ENCODE measurements around the gene ATP6V0B.

Gene ATP6V0B

GRCh38 chr1:43999455-43999854 lies 24.7 kb downstream of the ATP6V0B start:
- H3K36me3 ChIP-seq (ENCODE audit: insufficient read depth, low read depth, low read length): peaks cover 28% of the 10 kb centered on the region; the same call in 1 of the 2 replicates
- H3K4me1 ChIP-seq (ENCODE audit: insufficient read depth, low read length): no peaks in the 10 kb centered on the region
- H3K9ac ChIP-seq (ENCODE audit: low read depth, low read length): no peak overlapping the region
- no peaks in the 10 kb centered on the region for H3K27me3 ChIP-seq (ENCODE audit: insufficient read depth, low read length)
- H3K27ac ChIP-seq (ENCODE audit: low read length): no peak overlapping the region
- H3K9me3 ChIP-seq (ENCODE audit: insufficient read depth, low read depth, low read length): no peaks in the 10 kb centered on the region
- H3K4me3 ChIP-seq (ENCODE audit: low read length): no peak overlapping the region

- H3K4me1 ChIP-seq (ENCODE audit: insufficient read depth, low read length): no peaks in the 10 kb centered on the region
- H3K9ac ChIP-seq (ENCODE audit: low read depth, low read length): no peak overlapping the region
- H3K27me3 ChIP-seq (ENCODE audit: insufficient read depth, low read length): no peaks in the 10 kb centered on the region
- H3K36me3 ChIP-seq (ENCODE audit: insufficient read depth, low read depth, low read length): peaks cover 28% of the 10 kb centered on the region; the same call in 1 of the 2 replicates
- H3K27ac ChIP-seq (ENCODE audit: low read length): no peak overlapping the region
- H3K4me3 ChIP-seq (ENCODE audit: low read length): no peak overlapping the region
- H3K9me3 ChIP-seq (ENCODE audit: insufficient read depth, low read depth, low read length): no peaks in the 10 kb centered on the region
Observed at GRCh38 chr1:44000122-44000665, 25.4 kb downstream of the ATP6V0B start.

DNA sequence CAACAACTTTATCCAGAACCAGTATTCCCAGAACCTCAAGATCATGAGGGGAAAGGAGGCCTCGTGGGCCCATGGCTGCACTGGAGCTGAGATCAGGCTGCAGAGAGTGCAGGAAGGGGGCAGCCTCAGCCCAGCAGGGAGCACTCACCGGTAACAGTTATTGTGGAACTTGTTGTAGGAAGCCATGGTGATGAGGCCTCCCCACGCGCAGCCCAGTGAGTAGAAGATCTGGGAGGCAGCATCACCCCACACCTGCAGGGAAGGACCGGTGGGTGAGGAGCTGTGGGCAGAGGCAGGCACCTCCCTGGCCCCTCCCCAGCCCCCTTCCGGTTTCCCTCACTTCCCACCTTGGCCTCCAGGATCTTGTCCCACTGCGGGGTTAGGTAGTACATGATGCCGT lies 27.4 kb downstream of the ATP6V0B start:
- peaks cover 28% of the 10 kb centered on the region; the same call in 1 of the 2 replicates for H3K36me3 ChIP-seq (ENCODE audit: insufficient read depth, low read depth, low read length)
- no peak overlapping the region for H3K4me3 ChIP-seq (ENCODE audit: low read length)
- H3K9ac ChIP-seq (ENCODE audit: low read depth, low read length): no peak overlapping the region
- no peak overlapping the region for H3K27ac ChIP-seq (ENCODE audit: low read length)
- no peaks in the 10 kb centered on the region for H3K4me1 ChIP-seq (ENCODE audit: insufficient read depth, low read length)
- H3K9me3 ChIP-seq (ENCODE audit: insufficient read depth, low read depth, low read length): no peaks in the 10 kb centered on the region
- H3K27me3 ChIP-seq (ENCODE audit: insufficient read depth, low read length): no peaks in the 10 kb centered on the region

GRCh38 chr1:44002606-44003157 lies 27.9 kb downstream of the ATP6V0B start:
- H3K9me3 ChIP-seq (ENCODE audit: insufficient read depth, low read depth, low read length): no peaks in the 10 kb centered on the region
- no peak overlapping the region for H3K27ac ChIP-seq (ENCODE audit: low read length)
- H3K4me3 ChIP-seq (ENCODE audit: low read length): no peak overlapping the region
- H3K27me3 ChIP-seq (ENCODE audit: insufficient read depth, low read length): no peaks in the 10 kb centered on the region
- no peak overlapping the region for H3K9ac ChIP-seq (ENCODE audit: low read depth, low read length)
- no peaks in the 10 kb centered on the region for H3K4me1 ChIP-seq (ENCODE audit: insufficient read depth, low read length)
- peaks cover 28% of the 10 kb centered on the region; the same call in 1 of the 2 replicates for H3K36me3 ChIP-seq (ENCODE audit: insufficient read depth, low read depth, low read length)

DNA sequence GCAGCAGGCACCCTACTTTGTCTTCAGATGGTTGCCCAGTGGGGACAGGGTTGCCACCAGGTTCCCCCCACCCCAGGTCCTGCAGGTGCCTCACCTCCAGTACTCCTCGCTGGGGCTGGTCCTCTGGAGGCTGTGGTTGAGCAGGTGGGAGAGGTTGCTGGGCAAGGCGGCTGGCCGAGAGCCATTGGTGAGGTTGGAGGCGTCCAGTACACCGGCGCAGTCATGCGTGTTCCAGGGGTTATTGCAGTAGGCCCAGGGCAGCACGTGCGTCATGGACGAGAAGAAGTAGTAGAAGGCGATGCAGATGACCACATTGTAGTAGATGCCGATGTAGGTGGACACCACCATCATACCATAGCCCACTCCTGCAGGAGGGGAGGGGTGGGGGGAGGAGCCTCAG lies 33.5 kb downstream of the ATP6V0B start:
- H3K4me1 ChIP-seq (ENCODE audit: insufficient read depth, low read length): peaks cover 6% of the 10 kb centered on the region
- H3K9me3 ChIP-seq (ENCODE audit: insufficient read depth, low read depth, low read length): no peaks in the 10 kb centered on the region
- H3K36me3 ChIP-seq (ENCODE audit: insufficient read depth, low read depth, low read length): peaks cover 6% of the 10 kb centered on the region; the same call in 1 of the 2 replicates
- H3K9ac ChIP-seq (ENCODE audit: low read depth, low read length): no peak overlapping the region
- no peak overlapping the region for H3K27ac ChIP-seq (ENCODE audit: low read length)
- H3K4me3 ChIP-seq (ENCODE audit: low read length): no peak overlapping the region
- H3K27me3 ChIP-seq (ENCODE audit: insufficient read depth, low read length): no peaks in the 10 kb centered on the region

DNA sequence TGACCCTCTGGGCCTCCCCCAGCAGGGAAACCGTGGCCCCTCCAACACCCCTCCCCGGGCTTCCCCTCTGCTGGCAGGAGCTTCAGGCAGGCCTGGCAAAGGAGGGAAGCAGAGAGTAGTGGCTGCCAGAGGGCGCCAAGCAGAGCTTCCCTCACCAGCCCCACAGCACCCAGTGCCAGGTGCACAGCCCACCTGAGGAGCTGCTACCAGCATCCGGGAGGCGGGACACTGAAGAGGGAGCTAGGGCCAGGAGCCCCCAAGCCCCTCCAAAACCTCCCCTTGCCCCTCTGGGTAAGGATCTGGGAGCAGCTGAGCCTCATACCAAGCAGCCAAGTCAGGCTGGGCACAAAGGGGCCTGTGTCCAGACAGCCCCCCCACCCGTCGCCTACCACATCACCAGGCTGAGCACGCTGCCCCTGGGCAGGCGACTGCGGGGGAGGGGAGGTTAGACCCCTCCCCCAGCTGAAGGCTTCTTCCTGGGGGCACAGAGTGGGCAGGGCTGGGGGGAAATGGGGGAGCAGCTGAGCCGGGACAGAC lies 36.2 kb downstream of the ATP6V0B start:
- Histone ChIP-seq H3K4me3 (ENCODE audit: low read length) (no peak overlapping the region), H3K9me3 (ENCODE audit: insufficient read depth, low read depth, low read length) (no peaks in the 10 kb centered on the region), H3K4me1 (ENCODE audit: insufficient read depth, low read length) (peaks cover 6% of the 10 kb centered on the region), H3K9ac (ENCODE audit: low read depth, low read length) (no peak overlapping the region; the same call in 1 of the 2 replicates), H3K27me3 (ENCODE audit: insufficient read depth, low read length) (no peaks in the 10 kb centered on the region), H3K36me3 (ENCODE audit: insufficient read depth, low read depth, low read length) (peaks cover 6% of the 10 kb centered on the region; the same call in 1 of the 2 replicates), H3K27ac (ENCODE audit: low read length) (no peak overlapping the region)

DNA sequence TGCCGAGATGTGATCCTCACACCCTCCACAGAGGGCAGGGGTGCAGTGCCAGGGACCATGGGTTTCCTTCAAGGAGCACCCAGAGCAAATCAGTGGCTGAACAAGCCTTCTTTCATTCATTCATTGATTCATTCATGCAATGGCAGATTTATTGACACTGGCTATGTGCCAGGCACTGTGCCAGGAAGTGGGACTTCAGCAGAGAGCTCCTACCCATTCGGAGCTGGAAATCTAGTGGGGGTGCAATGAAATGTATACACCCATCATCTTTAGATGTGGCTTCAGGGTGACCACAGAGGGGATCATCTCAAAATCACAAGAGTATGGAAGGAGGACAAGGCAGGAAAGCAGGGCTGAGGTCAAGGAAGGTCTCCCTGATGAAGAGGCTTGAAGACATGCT lies 37.6 kb downstream of the ATP6V0B start:
- Histone ChIP-seq H3K9ac (ENCODE audit: low read depth, low read length) (no peak overlapping the region; the same call in 1 of the 2 replicates), H3K27ac (ENCODE audit: low read length) (no peak overlapping the region), H3K36me3 (ENCODE audit: insufficient read depth, low read depth, low read length) (peaks cover 6% of the 10 kb centered on the region; the same call in 1 of the 2 replicates), H3K9me3 (ENCODE audit: insufficient read depth, low read depth, low read length) (no peaks in the 10 kb centered on the region), H3K4me1 (ENCODE audit: insufficient read depth, low read length) (peaks cover 6% of the 10 kb centered on the region), H3K27me3 (ENCODE audit: insufficient read depth, low read length) (no peaks in the 10 kb centered on the region), H3K4me3 (ENCODE audit: low read length) (no peak overlapping the region)

GRCh38 chr1:44012941-44013609 lies 38.3 kb downstream of the ATP6V0B start:
- no peaks in the 10 kb centered on the region for H3K27me3 ChIP-seq (ENCODE audit: insufficient read depth, low read length)
- H3K4me3 ChIP-seq (ENCODE audit: low read length): no peak overlapping the region
- H3K9me3 ChIP-seq (ENCODE audit: insufficient read depth, low read depth, low read length): no peaks in the 10 kb centered on the region
- H3K4me1 ChIP-seq (ENCODE audit: insufficient read depth, low read length): peaks cover 6% of the 10 kb centered on the region
- no peak overlapping the region for H3K9ac ChIP-seq (ENCODE audit: low read depth, low read length)
- H3K36me3 ChIP-seq (ENCODE audit: insufficient read depth, low read depth, low read length): peaks cover 6% of the 10 kb centered on the region; the same call in 1 of the 2 replicates
- H3K27ac ChIP-seq (ENCODE audit: low read length): no peak overlapping the region

DNA sequence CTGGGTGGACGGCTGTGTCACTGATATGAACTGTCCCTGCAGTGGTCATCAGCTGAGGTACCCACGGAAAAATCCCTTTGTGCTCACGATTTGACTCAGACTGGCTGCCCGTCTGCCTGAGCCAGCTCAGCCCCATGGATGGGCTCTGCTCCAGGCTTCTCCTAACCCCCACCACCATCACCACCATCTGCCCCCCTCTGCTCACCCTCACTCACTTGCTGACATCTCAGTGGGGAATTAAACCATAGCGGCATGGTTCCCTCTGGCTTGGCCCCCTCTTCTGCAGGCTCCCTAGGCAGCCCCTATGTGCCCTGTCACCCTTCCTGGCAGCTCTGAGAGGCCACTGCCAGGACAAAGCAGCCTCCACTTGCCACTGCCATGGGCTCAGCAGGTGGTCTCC lies 39.2 kb downstream of the ATP6V0B start:
- peaks cover 6% of the 10 kb centered on the region; the same call in 1 of the 2 replicates for H3K36me3 ChIP-seq (ENCODE audit: insufficient read depth, low read depth, low read length)
- H3K9ac ChIP-seq (ENCODE audit: low read depth, low read length): no peak overlapping the region
- no peaks in the 10 kb centered on the region for H3K27me3 ChIP-seq (ENCODE audit: insufficient read depth, low read length)
- H3K4me3 ChIP-seq (ENCODE audit: low read length): no peak overlapping the region
- no peak overlapping the region for H3K27ac ChIP-seq (ENCODE audit: low read length)
- no peaks in the 10 kb centered on the region for H3K9me3 ChIP-seq (ENCODE audit: insufficient read depth, low read depth, low read length)
- peaks cover 6% of the 10 kb centered on the region for H3K4me1 ChIP-seq (ENCODE audit: insufficient read depth, low read length)

DNA sequence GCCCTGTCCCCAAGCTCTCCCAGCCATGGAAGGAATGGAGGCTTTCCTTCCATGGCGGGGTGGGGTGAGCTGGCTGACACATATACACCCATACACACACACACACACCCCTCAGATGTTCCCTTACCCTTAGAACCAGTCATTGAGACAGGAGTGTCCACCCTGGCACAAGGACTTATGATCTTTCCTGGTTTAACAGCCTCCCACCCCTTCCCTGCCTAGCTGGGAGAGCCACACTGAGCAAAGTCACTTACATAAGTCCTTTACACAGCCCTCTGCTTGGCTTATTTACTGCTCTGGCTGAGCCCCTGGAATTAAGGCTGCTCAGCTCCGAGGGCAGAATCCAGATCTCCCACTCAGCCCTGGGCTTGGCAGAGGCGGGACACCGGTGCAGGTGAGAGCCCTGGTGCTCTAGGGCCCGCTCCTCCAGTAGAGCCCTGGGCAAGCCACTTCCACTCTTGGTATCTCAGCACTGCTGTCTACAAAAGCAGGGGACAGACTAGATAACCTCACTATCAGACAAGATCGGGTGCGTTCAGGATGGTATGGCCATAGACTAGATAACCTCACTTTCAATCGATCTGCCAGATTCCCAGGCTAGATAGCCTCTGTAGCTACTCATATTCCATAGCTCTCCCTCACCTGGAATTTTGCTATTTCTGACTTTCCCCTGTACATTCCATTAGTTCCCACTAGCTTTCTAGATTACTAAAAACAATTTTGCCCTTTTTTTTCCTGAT lies 39.8 kb downstream of the ATP6V0B start:
- Histone ChIP-seq H3K36me3 (ENCODE audit: insufficient read depth, low read depth, low read length) (peaks cover 5% of the 10 kb centered on the region; the same call in 1 of the 2 replicates), H3K27me3 (ENCODE audit: insufficient read depth, low read length) (no peaks in the 10 kb centered on the region), H3K9ac (ENCODE audit: low read depth, low read length) (no peak overlapping the region), H3K4me1 (ENCODE audit: insufficient read depth, low read length) (peaks cover 6% of the 10 kb centered on the region), H3K27ac (ENCODE audit: low read length) (no peak overlapping the region), H3K4me3 (ENCODE audit: low read length) (no peak overlapping the region), H3K9me3 (ENCODE audit: insufficient read depth, low read depth, low read length) (no peaks in the 10 kb centered on the region)

GRCh38 chr1:44015206-44015605 lies 40.4 kb downstream of the ATP6V0B start:
- Histone ChIP-seq H3K9ac (ENCODE audit: low read depth, low read length) (no peak overlapping the region), H3K27me3 (ENCODE audit: insufficient read depth, low read length) (no peaks in the 10 kb centered on the region), H3K4me1 (ENCODE audit: insufficient read depth, low read length) (peaks cover 6% of the 10 kb centered on the region), H3K27ac (ENCODE audit: low read length) (no peak overlapping the region), H3K9me3 (ENCODE audit: insufficient read depth, low read depth, low read length) (no peaks in the 10 kb centered on the region), H3K36me3 (ENCODE audit: insufficient read depth, low read depth, low read length) (no peaks in the 10 kb centered on the region), H3K4me3 (ENCODE audit: low read length) (no peak overlapping the region)
